Activated CD8-positive, alpha-beta memory T cell treated with anti-CD3 and anti-CD28 coated beads, Interleukin-2, amount 50 U/mL, for 1 hour (primary cell): ENCODE data around the gene MORN1.

Source experiments
- DNase-seq: peaks from one replicate; pipeline ENCODE4 v3.0.0-alpha.2; 2020; ENCODE audit errors: extremely low read depth

Gene MORN1

DNA sequence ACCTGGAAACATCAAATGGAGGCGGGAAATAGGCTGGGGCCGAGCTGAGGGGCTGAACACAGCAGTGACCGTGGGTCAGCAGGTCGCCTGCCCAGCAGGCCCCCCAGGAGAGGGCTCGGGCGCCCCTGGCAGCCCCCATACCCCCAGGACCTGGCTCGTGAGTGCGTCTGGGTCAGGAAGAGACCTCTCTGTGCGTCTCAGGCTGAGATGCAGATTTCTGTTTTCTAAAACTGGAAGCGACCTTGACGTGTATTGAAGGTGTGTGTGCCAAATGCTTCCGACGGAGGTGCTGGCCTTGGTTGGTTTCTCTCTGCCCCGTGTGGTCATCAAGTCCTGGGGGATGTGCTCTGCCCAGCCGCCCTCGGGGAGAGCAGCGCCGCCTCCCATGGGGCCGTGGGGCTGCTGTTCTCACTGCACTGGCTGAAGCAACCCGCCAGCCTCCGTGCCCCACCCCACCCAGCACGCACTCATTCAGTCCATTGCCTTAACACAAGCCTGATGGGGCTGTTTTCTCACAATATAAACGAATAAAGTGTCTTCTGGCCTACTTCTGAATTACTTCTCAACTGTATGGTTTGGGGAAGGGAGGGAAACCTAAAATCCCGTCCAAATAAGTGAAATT lies 13.6 kb upstream of the MORN1 start:
- DNase-seq = no peak

GRCh38 chr1:2404142-2404889 lies 13.0 kb upstream of the MORN1 start:
- no peak for DNase-seq

- DNase-seq = no peak
Observed at GRCh38 chr1:2403273-2403672, 11.9 kb upstream of the MORN1 start.

GRCh38 chr1:2402420-2402819 lies 11.1 kb upstream of the MORN1 start:
- DNase-seq = no peak

- no peak for DNase-seq
Observed at GRCh38 chr1:2400950-2401649, 9.7 kb upstream of the MORN1 start.

GRCh38 chr1:2400576-2400909 lies 9.2 kb upstream of the MORN1 start:
- no peak for DNase-seq

GRCh38 chr1:2399890-2400575 lies 8.7 kb upstream of the MORN1 start:
- DNase-seq = no peak

DNA sequence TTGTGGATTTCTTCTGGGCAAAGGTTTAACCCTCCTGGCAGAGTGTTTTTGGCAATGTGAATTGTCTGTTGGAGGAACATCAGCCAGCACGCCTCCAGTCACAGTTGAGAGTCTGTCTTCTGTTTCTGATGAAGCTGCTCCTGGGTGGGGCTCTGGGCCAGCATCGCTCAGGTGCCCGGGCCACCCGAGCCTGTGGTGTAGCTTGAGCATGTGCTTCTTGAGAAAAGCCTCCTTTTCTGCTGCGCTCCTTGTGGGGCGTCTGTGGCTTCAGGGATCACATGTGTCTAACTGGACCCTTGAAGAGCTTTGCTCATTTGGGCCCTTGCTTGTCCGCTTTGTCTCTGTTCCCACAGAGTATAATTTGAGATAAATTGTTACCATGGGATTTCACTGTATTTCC lies 7.5 kb upstream of the MORN1 start:
- DNase-seq = no peak

DNA sequence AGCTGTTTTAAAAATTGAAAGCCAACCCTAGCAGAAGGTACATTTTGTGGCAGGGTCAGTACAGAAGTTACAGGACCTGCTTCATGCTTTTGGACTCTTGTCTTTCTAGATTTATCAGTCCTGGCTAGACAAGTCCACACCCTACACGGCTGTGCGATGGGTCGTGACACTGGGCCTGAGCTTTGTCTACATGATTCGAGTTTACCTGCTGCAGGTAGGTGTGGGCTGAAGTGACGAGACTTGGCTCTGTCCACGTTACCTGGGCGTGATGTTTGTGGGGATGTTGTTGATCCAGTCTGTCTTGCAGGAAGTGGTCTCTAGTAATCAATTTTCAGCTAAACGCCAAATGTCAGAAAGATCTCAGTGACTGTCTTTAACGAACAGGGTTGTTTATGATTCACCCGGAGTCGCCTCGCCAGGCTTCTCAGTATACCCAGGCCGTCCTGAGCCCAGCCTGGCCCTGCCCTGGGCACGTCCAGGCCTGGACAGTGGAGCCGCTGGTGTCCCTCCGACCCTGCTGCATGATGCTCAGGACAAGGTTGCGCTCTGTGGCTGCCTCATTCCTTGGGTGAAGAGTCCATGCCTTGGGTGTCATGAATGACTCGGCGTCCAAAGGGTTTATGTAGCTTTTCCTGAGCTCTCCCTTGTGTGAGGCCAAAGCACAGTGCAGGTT lies 5.8 kb upstream of the MORN1 start:
- DNase-seq = no peak

GRCh38 chr1:2396476-2396875 lies 5.1 kb upstream of the MORN1 start:
- DNase-seq = no peak

- DNase-seq = no peak
Observed at GRCh38 chr1:2396059-2396458, 4.7 kb upstream of the MORN1 start.

DNA sequence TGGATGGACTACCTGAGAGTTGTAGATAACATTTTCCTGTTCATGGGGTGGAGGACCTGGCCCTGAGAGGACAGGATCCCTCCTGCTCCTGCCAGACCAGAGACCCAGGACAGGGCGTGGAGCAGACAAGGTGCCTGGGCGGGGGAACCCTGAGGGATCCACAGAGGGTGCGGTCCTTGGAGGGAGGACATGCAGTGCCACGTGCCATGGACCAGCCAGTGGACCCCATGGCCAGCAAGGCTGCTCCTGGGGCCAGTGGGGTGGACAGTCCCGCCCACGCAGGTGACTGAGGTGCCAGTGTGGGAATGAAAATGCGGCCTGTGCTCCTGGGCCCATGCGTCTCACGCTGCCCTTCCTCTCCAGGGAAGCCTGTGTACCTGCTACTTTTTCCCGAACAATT lies 3.9 kb upstream of the MORN1 start:
- DNase-seq = no peak

DNA sequence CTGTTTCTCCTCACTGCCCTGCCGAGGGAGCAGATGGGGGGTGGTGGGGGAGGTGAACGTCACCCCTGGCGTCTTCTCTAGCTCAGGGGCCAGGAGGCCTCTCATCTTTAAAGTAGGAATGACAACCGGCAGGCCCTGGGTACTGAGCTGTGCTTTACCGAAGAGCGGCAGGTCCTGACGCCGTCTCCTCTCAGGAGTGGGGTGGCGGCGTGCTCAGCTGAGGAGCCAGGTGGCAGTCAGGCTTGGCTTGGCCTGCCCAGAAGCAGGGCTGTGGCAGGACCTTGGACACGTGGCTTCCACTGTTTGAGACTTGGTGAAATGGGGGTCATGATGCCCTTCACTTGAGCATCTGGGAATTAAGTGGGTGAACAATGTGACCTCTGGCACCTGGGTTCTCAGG lies 3.4 kb upstream of the MORN1 start:
- no peak for DNase-seq

DNA sequence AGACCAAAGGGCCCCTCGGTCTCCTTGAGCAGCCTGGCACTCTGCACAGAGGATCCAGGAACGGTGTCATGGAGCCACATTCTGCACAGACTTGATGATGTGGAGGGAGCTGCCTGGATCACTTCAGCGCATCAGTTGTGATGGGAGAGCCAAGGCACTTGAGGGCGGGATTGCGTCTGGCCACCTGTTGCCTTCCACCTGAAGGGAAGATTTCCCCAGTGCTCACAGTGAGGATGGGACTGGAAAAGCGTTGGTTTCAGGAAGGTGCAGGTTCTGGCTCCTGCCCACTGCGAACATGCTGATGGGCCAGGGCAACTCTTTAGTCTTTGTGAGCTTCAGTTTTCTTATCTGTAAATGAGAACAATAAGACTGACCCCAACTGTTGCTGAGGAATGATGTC lies 2.9 kb upstream of the MORN1 start:
- no peak for DNase-seq

DNA sequence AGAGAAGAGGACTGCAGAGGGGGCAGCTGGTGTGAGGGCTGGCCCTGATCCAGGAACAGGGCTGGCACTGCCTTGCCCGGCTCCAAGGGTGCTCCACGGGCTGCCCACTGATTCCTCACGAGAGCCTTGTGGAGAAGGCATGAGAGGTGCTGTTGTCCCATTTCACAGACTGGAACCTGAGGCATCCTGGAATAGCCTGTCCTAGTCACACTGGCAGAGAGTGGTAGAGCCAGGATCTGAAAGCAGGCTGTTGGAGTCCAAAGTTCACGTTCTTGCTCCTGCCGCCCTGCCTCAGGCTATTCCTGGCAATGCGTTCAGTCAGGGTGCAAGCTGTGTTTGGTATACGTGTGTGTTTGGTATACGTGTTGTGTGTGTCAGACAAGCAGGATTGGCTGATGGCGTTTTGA lies 2.1 kb upstream of the MORN1 start:
- no peak for DNase-seq

DNA sequence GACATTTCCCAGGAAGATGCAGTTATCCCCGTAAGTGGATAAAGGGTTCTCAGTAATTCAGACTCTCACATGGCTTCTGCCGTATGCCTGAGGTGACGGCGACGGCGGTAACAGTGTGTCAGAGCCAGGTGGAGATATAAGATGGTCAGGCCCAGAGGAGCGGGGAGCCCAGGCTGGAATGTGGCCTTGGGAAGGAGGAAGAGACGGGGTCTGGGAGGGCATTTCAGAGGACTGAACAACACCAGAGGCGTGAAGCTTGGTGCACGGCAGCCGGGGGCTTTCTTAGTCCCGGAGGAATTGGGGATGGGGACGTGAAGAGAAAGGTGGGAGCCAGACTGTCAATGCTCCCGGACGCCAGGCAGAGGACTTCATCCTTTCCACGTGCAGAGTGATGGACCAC lies 1.3 kb upstream of the MORN1 start:
- no peak for DNase-seq

GRCh38 chr1:2391931-2392509 lies 666 bp upstream of the MORN1 start:
- DNase-seq = no peak

GRCh38 chr1:2389644-2390043 lies 1.7 kb downstream of the MORN1 start:
- DNase-seq = no peak

- DNase-seq = no peak
Observed at GRCh38 chr1:2388004-2388913, 3.1 kb downstream of the MORN1 start.
